Upper lobe of right lung (tissue), 1 donor: Measurements from ENCODE around the gene VSNL1. TPM values are rescaled to one million over a fixed set of nuclear protein-coding genes. Genes with fewer than 3 reads are reported as not detected.

Experiments
- ATAC-seq: fragments of 200-7000 bp; cut with Tn5 transposase; one replicate; pipeline ENCODE4 v1.9.1; 2020; ENCODE audit warnings: mild to moderate bottlenecking, moderate library complexity
- DNase-seq: peaks from one replicate; pipeline ENCODE4 v3.0.0-alpha.2; 2020
- H3K27ac ChIP-seq: fragments of 200-600 bp; one replicate; pipeline ENCODE4 v1.8.0; 2022
- H3K27me3 ChIP-seq: fragments of 200-600 bp; one replicate; pipeline ENCODE4 v1.8.0; 2022; ENCODE audit warnings: mild to moderate bottlenecking
- H3K36me3 ChIP-seq: fragments of 200-600 bp; one replicate; pipeline ENCODE4 v1.8.0; 2022
- H3K4me1 ChIP-seq: fragments of 200-600 bp; one replicate; pipeline ENCODE4 v1.8.0; 2022
- H3K4me3 ChIP-seq: fragments of 200-600 bp; one replicate; pipeline ENCODE4 v1.8.0; 2022; ENCODE audit warnings: mild to moderate bottlenecking
- H3K9me3 ChIP-seq: fragments of 200-600 bp; one replicate; pipeline ENCODE4 v1.8.0; 2022
- intact Hi-C: fragments of 100-400 bp; cut with DNase I; formaldehyde crosslinking; loops from one replicate; pipeline ENCODE4 v1.11.0; 2022
- long read RNA-seq: library from polyadenylated mRNA; unstranded; transcript quantifications from one replicate; pipeline ENCODE4 v2.0.0, GENCODE V29; 2021
- total RNA-seq: library from RNA; stranded (reverse); fragmentation: NEBNext Ultra II Directional; extraction: Animal tissue kit (Norgen Biotek cat#: 25700); gene quantifications from one replicate; pipeline ENCODE4 v1.2.1, GENCODE V29; 2021
- TF ChIP-seq, protein P1 (sequence below): fragments of 200-600 bp; IDR thresholded peaks from one replicate; pipeline ENCODE4 v1.8.0; 2022; ENCODE audit warnings: antibody characterized with exemption
- donor health status: DM: no; HTN: yes; CAD: no; lungs with severe emphysema.

VSNL1 gene
- total RNA-seq: 1.2 TPM
- long read RNA-seq, partial matches to known transcripts: 1 of 4 reads
- long read RNA-seq, other reads (novel, unspliced or antisense): 0 of 4 reads

DNA sequence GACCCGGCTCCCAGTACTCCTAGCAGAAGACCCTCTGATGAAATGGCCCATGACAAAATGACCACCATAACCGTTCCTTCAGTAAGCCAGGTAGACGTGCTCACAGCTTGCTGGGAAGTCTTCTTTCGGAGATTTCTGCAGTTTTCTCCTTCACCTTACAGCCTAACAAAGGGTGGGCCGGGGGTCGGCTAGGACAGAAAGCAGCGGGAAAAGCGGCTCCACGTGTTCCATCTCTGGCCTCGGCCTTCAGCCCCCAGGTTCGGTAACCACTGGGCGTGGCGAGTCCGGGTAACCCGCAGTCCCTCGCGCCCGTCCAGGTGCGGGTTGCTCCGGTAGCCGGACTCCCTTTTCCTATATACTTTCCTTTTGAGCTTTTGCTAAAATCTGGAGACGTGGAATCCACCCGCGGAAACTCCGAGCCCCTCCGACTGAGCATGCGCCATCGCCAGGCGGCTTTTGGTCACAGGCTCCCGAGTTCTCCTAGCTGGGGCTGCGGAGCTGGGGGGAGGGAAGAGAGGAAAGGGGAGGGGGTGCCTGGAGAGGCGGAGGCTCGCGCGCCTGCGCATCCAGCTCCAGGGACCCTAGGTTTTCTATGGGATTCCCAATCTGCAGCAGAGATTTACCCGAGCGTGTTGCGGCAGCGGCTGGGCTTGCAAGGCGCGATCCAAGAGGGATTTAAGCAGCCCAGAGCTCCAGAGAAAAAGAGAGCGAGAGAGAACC is at the start of gene VSNL1:
VSNL1 (plus strand) TSS at position 604 of the 720 bp plus-strand sequence. CDS start 51,379 bp downstream, outside the sequence.
- no peaks in the 10 kb centered on the region for H3K9me3 ChIP-seq
- DNase-seq (peak; percentile 80), ATAC-seq (peak; percentile 75)
- no peak within 1 kb of the TSS for H3K27ac ChIP-seq
- H3K4me1 ChIP-seq: peaks cover 10% of the 10 kb centered on the region
- H3K36me3 ChIP-seq: no peaks in the 10 kb centered on the region
- H3K27me3 ChIP-seq: peaks cover 74% of the 10 kb centered on the region
- TF ChIP-seq, protein P1, sequence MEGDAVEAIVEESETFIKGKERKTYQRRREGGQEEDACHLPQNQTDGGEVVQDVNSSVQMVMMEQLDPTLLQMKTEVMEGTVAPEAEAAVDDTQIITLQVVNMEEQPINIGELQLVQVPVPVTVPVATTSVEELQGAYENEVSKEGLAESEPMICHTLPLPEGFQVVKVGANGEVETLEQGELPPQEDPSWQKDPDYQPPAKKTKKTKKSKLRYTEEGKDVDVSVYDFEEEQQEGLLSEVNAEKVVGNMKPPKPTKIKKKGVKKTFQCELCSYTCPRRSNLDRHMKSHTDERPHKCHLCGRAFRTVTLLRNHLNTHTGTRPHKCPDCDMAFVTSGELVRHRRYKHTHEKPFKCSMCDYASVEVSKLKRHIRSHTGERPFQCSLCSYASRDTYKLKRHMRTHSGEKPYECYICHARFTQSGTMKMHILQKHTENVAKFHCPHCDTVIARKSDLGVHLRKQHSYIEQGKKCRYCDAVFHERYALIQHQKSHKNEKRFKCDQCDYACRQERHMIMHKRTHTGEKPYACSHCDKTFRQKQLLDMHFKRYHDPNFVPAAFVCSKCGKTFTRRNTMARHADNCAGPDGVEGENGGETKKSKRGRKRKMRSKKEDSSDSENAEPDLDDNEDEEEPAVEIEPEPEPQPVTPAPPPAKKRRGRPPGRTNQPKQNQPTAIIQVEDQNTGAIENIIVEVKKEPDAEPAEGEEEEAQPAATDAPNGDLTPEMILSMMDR: no peak
- intact Hi-C loops: no loop called here
- H3K4me3 ChIP-seq: peak within 1 kb of the TSS; percentile 34

DNA sequence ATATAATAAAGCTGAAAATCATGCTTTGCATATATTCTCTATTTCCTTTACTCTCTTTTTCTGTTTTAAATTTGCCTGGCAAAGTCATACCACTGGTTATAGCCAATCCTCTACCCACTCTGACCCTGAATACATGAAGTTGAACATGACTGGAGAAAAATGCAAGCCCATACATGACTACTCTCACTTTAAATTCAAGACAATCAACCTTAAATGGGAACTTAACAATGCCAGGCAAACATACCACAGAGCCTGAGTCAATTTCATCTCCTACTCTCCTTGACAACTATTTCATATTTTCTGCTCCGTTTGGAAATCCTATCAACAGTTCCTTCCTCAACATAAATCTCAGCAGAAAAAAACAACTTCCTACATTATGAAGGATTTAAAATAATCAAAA is 44.9 kb upstream of the VSNL1 start:
- intact Hi-C loops: no loop called here
- TF ChIP-seq, protein P1: no peak

GRCh38 chr2:17497718-17498117 is 42.8 kb upstream of the VSNL1 start:
- intact Hi-C loops: no loop called here
- DNase-seq (no peak), ATAC-seq (peak; percentile 64)
- H3K36me3 ChIP-seq: no peaks in the 10 kb centered on the region
- TF ChIP-seq, protein P1: no peak
- H3K4me3 ChIP-seq: no peak overlapping the region
- H3K27ac ChIP-seq: no peak overlapping the region
- H3K9me3 ChIP-seq: no peaks in the 10 kb centered on the region
- no peaks in the 10 kb centered on the region for H3K27me3 ChIP-seq
- H3K4me1 ChIP-seq: no peaks in the 10 kb centered on the region

More for the DNA sequence above, 44.9 kb upstream of the VSNL1 start:
- DNase-seq: no peak
- Histone ChIP-seq H3K27me3 (no peaks in the 10 kb centered on the region), H3K27ac (no peak overlapping the region), H3K4me3 (no peak overlapping the region), H3K9me3 (no peaks in the 10 kb centered on the region), H3K36me3 (no peaks in the 10 kb centered on the region), H3K4me1 (no peaks in the 10 kb centered on the region)
- ATAC-seq: peak; percentile 16

GRCh38 chr2:17506736-17507616 is 33.5 kb upstream of the VSNL1 start:
- no peak overlapping the region for H3K4me3 ChIP-seq
- TF ChIP-seq, protein P1: no peak
- intact Hi-C loops: no loop called here
- no peaks in the 10 kb centered on the region for H3K27me3 ChIP-seq
- ATAC-seq: no peak
- no peaks in the 10 kb centered on the region for H3K36me3 ChIP-seq
- no peaks in the 10 kb centered on the region for H3K4me1 ChIP-seq
- no peak overlapping the region for H3K27ac ChIP-seq
- no peak for DNase-seq
- no peaks in the 10 kb centered on the region for H3K9me3 ChIP-seq

GRCh38 chr2:17515652-17516051 is 24.8 kb upstream of the VSNL1 start:
- Histone ChIP-seq H3K4me3 (no peak overlapping the region), H3K9me3 (no peaks in the 10 kb centered on the region), H3K4me1 (no peaks in the 10 kb centered on the region), H3K36me3 (no peaks in the 10 kb centered on the region), H3K27ac (no peak overlapping the region), H3K27me3 (peaks cover 32% of the 10 kb centered on the region)
- no peak for ATAC-seq
- intact Hi-C loops: no loop called here
- TF ChIP-seq, protein P1: no peak
- no peak for DNase-seq
